GM18517 (cell line): ENCODE measurements around the gene GPR65.
A peak's percentile ranks its signal among the peaks of the same experiment; 100 is the strongest.
"Not testable (repeated sequence)": the region's sequence is repeated elsewhere in the genome, so short reads cannot be mapped to it uniquely, and the experiment has no call there.

Experiments
- ATAC-seq: cut with Tn5 transposase; IDR thresholded peaks from one replicate; pipeline ENCODE4 v1.9.1; 2021; ENCODE audit warnings: mild to moderate bottlenecking, moderate library complexity; ENCODE audit not compliant: unreplicated experiment

Gene GPR65

DNA sequence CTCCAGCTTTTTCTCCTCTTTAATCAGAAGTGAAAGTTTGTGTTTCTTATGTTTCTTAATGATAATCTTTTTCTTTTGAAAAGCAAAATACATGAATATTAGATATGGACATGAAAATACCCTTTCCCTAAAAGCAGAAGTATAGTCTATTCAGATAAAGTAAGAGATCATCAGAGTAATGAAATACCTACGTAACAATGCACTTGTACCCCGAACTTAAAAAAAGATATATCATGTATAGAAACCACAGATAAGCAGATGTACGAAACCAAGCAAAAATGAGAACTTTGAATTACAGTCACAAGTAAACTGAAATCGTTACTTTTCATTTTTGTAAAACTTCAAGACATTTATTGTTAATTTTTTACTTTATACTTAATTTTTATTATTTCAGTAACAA, 1.5 kb upstream of the GPR65 start:
- no peak for ATAC-seq

DNA sequence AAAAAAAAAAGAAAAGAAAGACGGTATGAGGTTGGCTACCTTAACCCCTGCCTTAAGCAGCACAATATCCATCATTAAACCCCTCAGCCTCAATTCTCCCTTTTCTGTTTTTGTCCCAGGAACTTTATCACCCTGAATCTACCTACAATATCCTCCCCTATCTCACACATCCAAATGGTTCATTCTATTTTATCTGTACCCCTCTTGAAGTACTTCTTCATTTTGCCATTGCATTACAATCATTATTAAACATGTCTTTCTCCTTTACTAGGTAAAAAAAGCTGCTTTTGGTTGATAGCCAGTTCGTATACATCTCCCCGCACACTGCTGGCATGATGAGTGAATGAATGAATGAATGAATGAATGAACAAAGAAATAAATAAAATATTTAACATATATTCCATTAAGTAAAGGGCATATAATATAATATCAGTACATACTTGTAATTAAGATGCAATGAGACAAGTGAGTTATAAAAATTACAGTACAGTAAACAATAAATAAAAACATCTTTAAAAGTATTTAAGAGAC, 364 bp upstream of the GPR65 start:
- no peak for ATAC-seq

DNA sequence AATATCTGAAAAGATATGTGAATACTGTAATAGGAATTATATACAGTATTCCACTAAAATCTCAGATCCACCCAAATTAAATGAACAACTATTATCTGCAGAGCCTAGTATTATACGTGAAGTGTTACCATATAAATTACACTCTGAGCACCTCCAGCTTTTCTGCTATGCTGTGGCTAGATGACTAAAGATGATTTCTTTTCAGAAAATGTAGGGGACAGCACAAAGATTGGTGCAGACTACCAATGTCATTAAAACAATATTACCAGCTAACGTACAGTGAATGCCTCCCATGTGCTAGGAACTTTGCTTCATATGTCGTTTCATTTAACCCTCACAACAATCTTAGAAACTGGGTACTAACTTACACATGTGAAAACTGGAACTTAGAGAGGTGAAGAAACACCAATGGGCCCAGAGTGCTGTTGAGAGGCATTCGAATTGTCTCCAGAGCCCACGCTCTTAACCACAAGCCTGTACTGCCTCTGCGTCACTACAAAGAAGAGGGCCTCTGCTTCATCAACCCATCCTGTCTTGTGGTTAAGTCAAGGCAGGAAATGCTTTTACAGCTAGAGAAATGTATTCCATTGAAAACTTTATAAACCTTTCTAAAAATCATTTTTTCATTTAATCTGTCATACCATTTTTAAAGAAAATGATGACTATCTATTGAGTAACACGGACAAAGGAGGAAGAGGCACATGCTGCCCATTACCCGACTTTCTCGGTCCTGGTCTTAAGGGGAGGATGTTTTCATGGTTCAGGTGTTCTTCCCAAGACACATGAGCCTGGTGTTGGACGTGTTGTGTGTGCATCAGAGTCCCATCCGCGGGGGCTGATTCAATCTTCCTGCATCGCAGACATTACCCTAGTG, 1.3 kb downstream of the GPR65 start:
- ATAC-seq, result peak; percentile 93

DNA sequence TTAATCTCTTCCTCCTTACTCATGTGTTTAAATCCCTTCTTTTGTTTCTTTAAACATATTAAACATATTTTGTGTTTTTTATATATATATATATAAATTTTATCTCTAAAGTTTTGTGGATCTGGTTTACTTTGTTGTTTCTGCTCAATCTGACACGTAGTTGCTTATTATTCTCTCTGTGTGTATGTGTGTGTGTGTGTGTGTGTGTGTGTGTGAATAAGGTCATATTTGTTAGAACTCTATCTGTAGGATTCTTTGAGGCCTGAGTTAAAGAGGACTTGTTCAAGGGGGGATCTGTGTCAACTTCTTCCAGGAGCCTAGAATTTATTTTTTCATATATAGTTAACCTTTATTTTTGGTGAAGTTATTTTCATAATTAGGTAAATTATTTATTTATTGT, 2.7 kb downstream of the GPR65 start:
- no peak for ATAC-seq

DNA sequence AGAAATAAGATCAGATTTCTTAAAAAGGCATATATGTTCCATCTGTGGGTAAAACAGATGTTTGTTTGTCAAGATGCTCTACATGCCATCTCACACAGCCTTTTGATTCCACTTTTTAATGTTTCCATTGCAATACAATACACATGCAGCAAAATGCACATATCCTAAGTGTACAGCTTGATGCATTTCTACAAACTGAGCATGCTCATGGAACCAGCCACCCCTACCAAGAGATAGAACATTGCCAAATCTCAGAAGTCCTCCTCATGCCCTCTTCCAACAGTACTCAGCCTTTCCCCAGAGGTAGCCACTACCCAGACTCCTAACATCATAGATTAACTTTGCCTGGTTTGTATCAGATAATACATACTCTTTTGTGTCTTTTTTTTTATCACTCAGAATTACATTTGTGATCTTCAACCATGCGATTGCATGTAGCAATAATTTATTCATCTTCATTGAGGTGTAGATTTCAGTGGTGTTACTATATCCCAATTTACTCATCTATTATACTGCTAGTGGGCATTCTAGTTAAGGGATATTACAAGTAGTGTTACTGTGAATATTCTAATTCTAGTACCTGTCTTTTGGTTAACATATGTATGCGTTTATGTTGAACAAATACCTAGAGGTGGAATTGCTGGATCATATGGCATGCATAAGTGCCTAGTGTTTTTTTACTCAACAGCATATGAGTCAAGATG, 3.3 kb downstream of the GPR65 start:
- no peak for ATAC-seq

DNA sequence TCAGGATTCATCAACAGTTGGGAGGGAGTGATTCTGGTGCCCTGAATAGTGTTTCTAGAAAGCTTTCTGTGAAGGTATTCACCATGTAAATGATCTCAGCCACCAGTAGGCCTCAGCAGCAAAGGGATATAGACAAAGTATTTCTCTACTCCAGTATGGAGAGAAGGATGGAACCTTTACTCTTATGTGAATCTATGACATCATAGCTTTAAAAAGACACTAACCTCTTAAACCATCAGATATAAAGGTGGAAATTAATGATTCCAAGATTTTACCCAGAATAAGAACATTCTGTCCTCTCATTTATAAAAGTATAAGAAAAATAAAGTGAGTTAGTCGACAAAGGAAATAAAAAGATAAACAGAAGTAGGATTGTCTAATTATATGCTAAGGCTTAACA, 4.6 kb downstream of the GPR65 start:
- ATAC-seq, result no peak

DNA sequence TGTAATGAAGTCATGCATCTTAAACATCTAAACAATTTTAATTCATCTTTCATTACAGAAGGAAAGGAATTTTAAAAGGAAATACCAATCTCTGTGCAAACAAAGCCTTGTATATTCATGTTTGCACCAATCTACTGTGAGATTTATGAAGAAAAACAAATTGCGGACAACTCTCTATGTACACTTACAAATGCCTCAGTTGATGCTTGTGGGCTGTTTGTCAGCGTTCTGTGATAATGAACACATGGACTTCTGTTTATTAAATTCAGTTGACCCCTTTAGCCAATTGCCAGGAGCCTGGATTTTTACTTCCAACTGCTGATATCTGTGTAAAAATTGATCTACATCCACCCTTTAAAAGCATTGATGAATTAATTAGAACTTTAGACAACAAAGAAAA, 5.4 kb downstream of the GPR65 start:
- ATAC-seq, result no peak

DNA sequence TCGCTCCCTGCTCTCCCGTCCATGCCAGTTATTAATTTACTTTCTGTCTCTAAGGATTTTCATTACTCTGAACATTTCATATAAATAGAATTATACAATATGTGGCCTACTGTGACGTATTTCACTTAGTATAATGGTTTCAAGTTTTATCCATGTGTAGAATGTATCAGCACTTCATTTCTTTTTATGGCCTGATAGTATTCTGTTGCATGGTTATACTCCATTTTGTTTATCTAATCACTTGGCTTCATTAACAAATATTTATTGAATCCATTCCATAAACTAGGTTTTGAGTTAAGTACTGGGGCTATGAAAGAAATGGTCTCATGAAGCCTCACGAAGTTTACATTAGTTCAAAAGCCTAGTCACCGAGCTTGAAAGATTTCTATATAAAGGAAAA, 7.6 kb downstream of the GPR65 start:
- ATAC-seq, result no peak

DNA sequence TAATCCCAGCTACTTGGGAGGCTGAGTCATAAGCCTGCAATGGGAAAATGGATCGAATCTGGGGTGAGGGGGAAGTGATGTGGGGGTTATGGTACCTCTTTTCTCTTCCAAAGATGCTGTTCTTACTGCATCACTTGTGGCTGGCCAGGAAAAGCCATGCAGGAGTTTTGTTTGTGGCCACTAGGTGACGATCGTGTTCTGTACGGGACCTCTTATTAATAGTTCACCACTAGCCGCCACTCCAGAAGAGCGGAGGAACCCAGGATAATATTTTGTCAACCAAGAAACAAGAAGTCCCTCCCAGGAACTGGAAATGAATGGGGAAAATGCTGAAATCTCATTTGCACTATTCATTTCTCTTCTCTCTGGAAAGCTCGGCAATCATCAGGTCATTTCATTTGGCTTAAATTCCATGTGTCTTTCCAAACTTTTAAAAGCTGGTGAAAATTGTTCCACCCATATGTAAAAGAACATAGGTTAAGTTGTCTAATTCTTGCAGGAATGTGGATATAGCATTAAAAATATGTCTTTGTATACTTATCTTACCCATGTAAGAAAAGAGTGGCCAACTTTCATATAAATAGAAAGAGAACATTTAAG, 8.9 kb downstream of the GPR65 start:
- ATAC-seq, result peak; percentile 88

DNA sequence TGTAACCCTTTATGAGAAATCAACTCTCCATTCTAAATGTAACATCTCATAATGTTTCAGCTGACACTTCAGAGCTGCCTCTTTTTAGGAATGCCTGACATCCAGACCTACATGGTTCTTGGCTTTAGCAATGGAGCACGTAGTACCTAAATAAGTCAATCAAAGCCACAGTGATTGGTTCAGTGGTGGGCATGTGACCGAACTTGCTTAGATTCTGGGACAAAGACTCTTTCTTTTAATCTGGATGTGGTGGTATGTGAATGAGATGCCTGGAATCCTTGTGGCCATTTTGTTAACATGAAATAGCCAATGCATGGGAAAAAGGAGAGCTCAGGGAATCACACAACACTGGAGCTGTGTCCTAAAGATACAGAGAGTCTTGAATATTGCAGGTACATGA, 11.8 kb downstream of the GPR65 start:
- ATAC-seq, result no peak

DNA sequence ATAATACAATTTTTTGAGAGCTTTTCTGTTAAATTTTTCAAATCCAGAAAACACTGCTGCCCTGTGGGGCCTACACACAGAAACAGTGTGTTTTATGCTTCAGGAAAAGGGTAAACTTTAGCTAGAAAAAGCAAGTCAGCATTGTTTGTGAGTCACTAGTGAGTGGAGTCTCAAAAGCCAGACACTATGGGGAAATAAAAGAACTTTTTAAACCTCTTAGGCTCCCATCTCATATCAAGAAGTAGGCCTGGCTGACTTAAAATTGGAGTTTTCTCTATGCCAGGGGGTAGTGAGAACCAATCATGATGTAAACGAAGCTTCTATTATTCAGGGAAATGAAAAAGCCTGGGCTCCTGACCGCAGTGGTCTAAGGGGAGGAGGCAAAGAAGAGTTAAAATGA, 12.6 kb downstream of the GPR65 start:
- ATAC-seq, result no peak

DNA sequence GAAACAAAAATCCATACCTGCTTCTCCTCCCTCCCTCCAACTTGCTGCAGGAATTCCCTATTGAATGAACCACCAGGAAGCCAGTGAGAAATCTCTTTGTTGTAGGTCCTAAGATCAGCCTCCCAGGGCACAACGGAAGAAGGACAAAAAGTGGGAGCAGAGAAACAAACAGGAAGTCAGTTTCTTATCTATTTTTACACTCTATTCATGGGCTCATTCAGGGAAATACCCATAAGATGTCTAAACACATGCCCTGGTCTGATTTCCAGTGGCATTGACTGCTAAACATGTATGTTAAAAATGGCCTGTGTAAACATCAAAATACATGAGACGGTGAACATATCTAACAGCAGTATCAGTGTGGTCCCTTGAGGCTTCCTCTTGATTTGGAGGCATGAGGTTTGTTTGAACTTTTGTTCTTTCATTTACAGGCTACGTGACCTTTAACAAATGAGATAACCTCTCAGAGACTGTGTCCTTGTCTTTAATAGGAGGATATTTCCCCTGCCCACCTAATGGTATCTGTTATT, 18.8 kb downstream of the GPR65 start:
- ATAC-seq, result no peak

DNA sequence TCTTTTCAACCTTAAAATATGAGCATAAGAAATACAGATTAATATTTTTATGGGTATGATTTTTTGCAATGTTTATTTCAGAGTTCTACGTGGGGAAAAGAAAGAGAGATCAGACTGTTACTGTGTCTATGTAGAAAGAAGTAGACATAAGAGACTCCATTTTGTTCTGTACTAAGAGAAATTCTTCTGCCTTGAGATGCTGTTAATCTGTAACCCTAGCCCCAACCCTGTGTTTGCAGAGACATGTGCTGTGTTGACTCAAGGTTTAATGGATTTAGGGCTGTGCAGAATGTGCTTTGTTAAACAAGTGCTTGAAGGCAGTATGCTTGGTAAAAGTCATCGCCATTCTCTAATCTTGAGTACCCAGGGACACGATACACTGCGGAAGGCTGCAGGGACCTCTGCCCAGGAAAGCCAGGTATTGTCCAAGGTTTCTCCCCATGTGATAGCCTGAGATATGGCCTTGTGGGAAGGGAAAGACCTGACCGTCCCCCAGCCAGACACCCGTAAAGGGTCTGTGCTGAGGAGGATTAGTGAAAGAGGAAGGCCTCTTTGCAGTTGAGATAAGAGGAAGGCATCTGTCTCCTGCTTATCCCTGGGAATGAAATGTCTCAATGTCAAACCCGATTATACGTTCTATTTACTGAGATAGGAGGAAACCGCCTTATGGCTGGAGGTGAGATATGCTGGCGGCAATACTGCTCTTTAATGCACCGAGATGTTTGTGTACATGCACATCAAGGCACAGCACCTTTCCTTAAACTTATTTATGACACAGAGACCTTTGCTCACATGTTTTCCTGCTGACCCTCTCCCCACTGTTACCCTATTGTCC, 19.5 kb downstream of the GPR65 start:
- not testable (repeated sequence) for ATAC-seq

DNA sequence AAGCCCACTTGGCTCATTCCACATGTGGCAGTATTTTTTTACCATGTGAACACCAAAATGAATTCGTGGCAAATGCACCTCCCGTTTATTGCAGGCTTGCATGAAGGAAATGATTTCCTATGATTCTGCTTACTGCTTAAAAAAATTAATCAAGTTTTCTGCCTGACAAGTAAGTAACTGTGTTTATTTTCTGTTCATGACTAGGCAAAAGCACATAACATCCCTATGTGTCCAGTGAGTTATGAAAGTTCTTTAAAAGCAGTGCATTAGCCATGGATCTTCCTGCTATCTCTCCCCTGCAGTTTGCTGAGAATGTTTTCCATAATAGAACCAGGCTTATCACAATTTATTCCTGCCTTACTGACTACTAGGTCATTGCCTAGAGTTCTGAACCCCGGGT, 20.4 kb downstream of the GPR65 start:
- no peak for ATAC-seq

DNA sequence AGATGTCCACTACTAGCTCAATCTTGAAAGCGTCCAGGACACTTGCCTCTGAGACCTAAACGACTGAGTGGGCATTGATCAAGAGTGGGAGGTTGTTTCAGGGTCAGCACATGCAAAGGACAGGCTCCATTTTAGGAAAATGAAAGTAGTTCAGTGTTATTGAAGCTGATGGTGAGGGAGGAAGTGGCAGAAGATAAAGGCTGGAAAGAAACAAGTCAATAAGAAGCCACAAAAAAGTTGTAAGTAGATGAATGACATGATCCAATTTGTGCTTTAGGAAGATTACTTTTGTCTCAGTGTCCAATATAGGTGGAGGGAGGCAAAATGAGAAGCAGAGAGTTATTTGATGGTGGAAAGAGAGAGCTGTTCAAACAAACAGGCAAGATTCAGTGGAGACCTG, 22.0 kb downstream of the GPR65 start:
- peak; percentile 69 for ATAC-seq

DNA sequence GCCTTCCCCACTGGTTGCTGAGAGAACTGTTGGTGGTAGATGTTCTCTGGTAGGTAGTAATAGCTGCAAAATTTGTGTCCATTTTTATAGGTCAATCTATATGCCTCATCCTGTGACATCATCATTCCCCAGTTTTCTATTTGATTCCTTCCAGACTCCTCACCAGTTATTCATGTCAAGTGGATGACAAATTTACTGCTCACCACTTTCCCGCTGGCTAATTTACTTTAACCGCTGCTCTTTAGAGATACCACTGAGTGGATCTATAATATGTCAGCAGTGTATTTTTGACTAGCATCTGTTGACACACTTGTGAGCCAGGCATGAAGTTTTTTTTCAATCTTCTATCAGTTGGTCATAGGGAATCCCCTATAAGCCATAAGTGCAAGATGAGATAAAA, 24.6 kb downstream of the GPR65 start:
- no peak for ATAC-seq

DNA sequence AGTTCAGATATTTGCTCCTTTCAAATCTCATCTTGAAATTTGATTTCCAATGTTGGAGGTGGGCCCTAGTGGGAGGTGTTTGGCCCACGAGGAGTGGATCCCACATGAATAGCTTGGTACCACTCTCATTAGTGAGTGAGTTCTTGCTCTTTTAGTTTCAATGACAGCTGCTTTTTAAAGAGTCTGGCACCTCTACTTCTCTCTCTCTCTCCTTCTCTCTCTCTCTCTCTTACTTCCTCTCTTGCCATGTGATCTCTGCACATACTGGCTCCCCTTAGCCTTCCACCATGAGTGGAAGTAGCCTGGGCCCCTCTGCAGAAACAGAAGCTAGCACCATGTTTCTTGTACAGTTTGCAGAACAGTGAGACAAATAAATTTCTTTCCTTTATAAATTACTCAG, 25.1 kb downstream of the GPR65 start:
- no peak for ATAC-seq

DNA sequence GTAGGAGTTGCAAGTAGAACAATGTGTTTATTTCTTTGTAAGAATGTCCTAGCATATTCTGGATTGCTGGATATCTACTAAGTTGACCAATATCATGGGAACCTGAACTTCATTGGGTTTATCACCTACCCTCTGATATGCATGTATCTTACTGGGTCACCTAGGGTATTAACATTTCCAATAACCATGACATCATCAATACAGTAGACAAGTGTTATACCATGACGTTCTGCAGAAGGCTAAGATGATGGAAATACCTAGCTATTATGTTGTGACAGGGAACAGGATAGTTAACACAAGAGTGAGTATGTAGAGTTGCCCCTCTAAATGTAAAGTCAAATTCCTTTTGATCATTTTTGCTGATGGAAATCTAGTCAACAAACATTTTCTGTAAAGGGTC, 26.0 kb downstream of the GPR65 start:
- no peak for ATAC-seq

DNA sequence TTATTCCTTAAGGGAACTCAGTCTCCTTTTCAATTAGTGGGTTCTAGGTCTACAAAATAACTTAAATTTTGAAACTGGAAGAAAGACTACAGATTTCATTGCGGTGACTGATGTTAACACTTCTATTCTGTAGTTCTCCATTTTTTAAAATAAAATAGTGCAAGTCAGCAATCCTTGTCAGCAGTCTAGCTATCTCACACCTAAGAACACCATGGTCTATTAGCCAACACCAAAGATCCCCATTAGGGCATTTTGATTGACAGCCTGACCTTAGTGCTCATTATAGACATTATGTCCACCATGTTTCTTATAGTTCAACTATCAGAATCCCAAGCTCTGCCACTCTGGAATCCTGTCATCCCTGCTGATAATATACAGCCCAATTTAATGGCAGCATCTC, 27.4 kb downstream of the GPR65 start:
- ATAC-seq, result no peak

DNA sequence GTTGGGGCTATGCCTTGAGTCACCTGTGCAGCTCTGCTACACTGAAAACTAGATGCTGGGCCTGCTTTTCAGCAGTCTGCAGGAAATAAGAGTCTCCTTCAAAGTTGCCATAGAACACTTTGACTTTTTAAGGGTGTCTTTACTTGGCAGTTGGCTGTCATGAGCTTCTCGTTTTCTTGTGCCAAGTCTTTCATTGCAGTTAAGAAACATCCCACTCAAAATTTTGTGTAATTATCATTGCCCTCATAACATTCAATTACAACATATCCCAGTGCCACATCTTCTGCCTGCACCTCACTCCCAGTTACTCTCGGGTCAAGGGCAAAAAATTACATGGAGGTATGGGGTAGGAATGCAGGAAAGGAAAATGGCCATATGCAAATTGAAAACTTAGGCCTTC, 29.1 kb downstream of the GPR65 start:
- ATAC-seq, result no peak

DNA sequence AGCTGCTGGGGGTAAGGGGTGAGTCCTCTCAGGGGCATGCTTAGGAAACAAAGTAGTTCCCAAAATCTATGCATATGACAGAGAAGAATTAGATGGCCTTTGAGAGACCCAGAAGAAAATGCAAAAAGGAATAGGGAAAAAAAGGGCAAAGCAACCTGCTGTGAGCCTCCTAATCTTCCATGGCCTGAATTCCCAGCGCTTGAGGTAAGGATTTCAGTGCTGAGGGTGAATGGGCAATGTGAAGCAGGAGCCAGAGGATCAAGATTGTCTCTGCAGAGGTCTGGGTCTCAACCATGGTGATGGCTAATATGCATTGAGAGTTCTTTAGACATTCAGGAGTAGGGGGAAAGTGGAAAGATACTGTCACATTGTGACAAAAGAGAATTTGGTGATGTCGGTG, 31.5 kb downstream of the GPR65 start:
- ATAC-seq, result no peak
